SU-DHL-6 (cell line): Measurements from ENCODE around the gene RAB40B.

Experiments
- CTCF ChIP-seq: fragments of 200-600 bp; sonication (generic); IDR thresholded peaks from one replicate; pipeline ENCODE4 v1.5.1; 2017; ENCODE audit warnings: antibody characterized with exemption, mild to moderate bottlenecking, low read length, moderate library complexity; ENCODE audit not compliant: insufficient read depth, poor library complexity, severe bottlenecking
- EZH2phosphoT487 ChIP-seq: fragments of 200-600 bp; sonication (generic), shearing (Covaris generic); conservative IDR thresholded peaks from 2 replicates; pipeline ENCODE4 v1.6.1; 2018; ENCODE audit warnings: mild to moderate bottlenecking, antibody characterized with exemption, low read length, moderate library complexity, mixed read lengths

- TF ChIP-seq CTCF (no peak), EZH2phosphoT487 (no peak)
These were observed 58.9 kb downstream of the RAB40B start for GRCh38 chr17:82639628-82640027.
